Measurements from ENCODE around the gene ZNF862.

ZNF862 gene

DNA sequence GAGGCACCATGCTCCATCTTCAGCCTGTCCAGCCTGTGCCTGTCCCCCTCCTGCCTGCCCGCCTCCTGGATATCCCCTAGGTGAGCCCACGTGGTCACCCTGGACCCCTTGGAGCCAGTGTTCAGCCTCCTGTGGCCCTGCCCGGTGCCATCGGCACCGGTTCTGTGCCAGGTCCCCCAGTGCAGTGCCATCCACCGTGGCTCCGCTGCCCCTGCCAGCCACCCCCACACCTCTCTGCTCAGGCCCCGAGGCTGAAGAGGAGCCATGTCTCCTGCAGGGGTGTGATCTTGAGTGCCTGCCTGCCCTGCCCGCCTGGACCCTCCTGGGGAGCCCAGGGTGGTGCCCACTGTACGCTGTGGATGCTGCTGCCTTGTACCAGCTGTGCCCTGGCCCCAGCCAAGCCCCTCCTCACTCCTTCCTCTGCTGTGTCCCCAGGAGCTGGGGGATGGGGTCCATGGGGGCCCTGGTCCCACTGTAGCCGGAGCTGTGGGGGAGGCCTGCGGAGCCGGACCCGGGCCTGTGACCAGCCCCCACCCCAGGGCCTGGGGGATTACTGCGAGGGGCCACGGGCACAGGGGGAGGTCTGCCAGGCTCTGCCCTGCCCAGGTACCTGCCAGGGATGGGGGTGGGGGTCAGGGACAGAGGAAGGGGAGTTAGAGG lies 26.2 kb upstream of the ZNF862 start:
- DNase-seq = no peak

DNA sequence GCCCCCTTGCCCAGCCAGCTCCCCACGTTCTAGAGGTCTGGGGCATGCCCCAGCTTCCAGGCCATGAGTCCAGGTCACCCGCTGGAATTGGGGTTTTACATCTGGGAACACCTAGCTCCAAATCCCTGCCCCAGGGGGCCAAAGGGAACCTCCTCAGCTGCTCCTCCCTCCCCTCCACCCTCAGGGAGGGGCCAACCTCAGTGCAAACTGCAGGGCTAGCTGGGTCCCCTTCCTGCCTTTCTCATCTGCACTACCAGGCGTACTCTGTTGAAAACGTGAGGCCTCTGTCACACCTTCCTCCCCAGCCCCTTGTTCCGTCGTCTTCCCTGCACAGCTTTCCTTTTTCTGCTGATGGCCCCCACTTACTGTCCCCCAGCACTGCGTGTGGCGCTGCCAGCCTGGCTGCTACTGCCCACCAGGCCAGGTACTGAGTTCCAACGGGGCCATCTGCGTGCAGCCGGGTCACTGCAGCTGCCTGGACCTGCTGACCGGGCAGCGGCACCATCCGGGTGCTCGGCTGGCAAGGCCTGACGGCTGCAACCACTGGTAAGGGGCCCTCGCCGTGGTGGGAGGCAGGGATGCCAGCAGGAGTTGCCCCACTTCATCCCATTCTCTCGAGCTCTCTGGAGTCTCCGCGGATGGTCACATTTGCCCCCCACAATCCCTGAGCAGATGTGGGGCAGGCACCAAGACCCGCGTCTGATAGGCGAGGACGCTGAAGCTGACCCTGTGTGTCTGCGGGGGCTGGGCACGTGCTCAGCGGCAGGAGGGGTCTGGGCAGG lies 24.7 kb upstream of the ZNF862 start:
- DNase-seq = no peak

DNA sequence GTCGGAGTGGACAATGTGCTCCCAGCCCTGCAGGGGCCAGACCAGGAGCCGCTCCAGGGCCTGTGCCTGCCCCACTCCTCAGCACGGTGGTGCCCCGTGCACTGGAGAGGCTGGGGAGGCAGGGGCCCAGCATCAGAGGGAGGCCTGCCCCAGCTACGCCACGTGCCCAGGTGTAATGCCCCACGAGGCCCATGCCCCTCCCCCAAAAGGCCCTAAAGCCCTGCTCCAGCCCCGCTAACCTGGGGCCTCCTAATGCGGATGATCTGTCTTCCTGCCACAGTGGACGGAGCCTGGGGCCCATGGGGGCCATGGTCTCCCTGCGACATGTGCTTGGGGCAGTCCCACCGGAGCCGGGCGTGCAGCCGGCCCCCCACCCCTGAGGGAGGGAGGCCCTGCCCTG lies 23.7 kb upstream of the ZNF862 start:
- no peak for DNase-seq

DNA sequence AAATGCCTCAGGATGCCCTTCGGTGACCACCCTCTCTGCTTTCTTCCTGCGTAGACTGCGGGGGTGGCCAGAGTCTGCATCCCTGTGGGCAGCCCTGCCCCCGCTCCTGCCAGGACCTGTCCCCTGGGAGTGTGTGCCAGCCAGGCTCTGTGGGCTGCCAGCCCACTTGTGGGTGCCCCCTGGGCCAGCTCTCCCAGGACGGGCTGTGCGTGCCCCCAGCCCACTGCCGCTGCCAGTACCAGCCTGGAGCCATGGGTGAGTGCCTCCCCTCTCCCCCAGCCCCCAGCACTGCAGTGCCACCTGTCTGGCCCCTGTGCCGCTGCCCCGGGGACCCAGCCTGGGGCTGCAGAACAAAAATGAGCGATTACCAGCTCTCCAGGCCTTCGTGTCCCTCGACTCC lies 23.1 kb upstream of the ZNF862 start:
- DNase-seq = no peak

DNA sequence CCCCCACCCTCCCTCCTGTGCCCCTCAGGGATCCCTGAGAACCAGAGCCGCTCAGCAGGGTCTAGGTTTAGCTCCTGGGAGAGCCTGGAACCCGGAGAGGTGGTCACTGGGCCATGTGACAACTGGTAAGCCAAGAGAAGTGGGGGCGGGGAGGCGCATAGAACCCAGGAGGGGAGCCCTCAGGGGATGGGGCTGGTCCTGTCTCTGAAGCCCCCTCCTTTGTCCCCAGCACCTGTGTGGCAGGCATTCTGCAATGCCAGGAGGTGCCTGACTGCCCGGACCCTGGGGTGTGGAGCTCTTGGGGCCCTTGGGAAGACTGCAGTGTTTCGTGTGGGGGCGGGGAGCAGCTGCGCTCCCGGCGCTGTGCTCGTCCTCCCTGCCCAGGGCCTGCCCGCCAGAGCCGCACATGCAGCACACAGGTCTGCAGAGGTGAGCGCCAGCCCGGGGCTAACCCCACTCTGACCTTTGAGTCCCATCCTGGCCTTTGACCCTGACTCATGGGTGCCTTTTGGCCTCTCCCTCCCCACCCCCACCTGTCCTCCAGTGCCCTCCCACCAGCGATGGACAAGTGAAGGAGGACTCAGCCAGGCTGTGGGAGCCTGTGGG lies 22.4 kb upstream of the ZNF862 start:
- DNase-seq = no peak

DNA sequence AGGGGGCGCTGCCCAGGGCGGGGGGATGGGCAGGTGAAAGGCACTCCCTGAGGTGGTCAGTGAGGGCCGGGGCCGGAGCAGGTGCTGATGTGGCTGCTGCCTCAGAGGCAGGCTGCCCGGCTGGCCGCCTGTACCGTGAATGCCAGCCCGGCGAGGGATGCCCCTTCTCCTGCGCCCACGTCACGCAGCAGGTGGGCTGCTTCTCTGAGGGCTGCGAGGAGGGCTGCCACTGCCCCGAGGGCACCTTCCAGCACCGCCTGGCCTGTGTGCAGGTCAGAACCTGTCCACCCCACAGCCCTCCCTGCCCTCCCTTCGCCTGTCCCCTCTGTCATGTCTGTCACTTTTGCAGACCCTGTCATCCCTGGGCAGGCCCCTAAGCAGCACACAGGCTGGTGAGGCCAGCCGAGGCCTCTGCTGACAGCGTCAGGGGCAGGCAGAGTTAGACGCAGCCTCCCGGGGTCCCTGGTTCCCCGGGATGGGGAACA lies 21.9 kb upstream of the ZNF862 start:
- DNase-seq = no peak

DNA sequence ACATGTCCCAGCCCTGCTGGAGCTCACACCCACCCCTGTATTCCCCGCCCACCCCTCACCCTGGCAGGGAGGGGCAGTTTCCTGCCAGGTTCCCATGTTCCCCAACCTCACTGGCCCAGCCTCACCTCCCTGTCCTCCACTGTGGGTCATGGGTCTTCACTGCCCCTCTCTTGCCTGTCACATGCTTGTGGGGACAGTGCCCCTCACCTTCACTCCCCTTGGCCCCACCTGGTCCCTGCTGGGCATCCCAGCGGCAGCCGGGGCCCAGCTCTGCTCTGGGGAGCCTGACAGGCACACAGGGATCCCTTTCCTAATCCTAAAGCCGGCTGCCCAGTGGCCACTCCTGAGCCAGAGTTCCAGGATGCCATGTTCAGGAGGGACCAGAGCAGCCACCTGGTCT lies 21.4 kb upstream of the ZNF862 start:
- DNase-seq = no peak

DNA sequence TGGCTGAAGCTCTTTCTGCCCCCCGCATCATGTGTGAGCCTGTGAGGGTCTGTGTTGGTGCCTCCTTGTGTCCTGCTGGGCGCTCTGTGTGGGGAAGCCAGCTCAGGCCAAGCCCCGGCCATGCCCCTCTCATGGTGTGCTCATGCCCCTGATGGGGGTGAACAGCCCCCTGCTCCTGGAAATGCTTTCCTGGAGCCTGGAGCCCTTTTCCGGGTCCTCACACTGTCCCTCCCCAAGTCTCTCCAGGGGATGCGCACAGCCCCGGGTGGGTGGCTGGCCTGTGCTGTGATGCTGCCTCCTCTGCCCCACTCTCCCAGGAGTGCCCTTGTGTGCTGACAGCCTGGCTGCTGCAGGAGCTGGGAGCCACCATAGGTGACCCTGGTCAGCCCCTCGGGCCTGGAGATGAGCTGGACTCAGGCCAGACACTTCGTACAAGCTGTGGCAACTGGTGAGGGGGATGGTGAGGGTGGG lies 20.8 kb upstream of the ZNF862 start:
- no peak for DNase-seq

DNA sequence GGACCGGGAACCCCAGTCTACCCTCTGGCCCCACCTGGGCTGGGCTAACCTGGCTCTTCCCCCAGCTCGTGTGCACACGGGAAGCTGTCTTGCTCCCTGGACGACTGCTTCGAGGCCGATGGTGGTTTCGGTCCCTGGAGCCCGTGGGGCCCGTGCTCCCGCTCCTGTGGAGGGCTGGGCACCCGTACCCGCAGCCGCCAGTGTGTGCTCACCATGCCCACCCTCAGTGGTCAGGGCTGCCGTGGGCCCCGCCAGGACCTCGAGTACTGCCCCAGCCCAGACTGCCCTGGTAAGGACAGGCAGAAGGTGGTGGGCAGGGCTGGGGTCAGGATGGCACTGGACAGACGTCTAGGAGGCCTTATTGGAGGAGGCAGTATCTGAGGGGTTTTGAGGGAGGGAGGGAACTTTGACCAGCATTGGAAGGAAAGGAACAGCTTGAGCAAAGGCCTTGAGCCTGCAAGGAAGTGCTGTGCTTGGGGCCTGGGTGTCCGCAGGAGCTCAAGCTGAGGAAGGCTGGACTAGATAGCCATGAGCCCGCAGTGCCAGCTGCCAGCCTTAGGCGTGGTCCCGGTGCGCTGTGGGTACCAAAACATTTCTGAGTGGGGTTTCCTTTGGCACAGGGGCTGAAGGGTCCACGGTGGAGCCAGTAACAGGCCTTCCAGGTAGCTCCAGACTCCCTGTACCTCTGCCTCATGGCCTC lies 20.2 kb upstream of the ZNF862 start:
- DNase-seq = no peak

DNA sequence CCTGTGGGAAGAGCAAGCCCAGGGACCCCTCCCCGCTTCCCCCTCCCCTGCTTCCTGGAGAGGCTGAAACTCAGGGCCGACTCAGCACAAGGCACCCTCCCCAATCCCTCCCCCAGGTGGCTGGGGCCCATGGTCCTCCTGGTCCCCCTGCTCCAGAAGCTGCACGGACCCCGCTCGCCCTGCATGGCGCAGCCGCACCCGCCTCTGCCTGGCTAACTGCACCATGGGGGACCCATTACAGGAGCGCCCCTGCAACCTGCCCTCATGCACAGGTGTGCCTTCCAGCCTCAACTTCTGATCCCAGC lies 19.7 kb upstream of the ZNF862 start:
- DNase-seq = no peak

DNA sequence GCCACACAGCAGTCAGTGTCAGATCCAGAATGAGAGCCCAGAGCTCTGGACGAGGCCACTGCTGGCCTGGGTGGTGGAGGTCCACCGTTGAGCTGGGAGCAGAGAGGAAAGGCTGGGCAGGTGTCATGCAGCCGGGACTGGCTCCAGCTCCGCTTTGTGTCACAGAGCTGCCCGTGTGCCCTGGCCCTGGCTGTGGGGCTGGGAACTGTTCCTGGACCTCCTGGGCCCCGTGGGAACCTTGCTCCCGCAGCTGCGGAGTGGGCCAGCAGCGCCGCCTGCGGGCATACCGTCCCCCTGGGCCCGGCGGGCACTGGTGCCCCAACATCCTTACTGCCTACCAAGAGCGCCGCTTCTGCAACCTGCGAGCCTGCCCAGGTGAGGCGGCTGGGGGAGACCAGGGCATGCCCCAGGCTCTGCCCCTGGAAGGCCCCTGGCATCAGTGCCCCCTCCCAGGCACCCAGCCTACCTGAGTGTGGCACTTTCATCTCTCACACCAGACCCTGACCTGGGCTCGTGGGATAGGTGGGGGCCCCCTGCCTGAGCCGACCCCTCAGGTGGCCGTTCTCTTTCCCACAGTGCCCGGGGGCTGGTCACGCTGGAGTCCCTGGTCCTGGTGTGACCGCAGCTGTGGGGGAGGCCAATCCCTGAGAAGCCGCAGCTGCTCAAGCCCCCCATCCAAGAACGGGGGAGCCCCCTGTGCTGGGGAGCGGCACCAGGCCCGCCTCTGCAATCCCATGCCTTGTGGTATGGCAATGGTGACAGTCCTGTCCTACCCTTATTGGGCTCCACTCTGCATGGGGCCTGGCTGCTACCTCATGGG lies 18.8 kb upstream of the ZNF862 start:
- no peak for DNase-seq

DNA sequence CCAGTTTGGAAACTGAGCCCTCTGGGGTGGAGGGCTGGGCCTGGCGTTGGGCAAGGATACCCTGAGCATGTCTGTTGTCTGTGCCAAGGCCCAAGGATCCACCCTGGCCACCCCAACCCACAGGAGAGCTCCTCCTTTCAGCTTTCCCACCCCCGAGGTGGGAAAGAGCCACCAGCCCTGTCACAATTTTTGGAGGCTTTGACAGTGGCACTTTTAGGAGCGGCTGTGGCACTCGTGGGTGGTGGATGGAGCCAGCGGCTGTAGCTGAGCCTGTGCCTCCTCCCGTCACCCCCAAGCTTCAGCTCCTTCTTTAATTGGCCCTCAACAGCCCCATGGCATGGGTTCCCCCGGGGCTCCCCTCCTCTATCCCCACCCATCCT lies 18.2 kb upstream of the ZNF862 start:
- no peak for DNase-seq

DNA sequence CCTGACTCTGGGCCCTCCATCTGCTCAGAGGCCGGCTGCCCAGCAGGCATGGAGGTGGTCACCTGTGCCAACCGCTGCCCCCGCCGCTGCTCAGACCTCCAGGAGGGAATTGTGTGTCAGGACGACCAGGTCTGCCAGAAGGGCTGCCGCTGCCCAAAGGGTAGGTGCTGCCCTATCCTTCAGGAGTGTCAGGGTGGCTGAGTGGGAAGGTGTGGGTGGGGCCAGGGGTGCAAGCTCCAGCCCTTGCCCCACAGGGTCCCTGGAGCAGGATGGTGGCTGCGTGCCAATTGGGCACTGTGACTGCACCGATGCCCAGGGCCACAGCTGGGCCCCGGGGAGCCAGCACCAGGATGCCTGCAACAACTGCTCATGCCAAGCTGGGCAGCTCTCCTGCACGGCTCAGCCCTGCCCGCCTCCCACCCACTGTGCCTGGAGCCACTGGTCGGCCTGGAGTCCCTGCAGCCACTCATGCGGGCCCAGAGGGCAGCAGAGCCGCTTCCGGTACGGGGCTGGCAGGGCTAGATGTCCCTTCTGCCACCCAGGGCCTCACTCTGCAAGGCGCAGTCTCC lies 17.5 kb upstream of the ZNF862 start:
- DNase-seq = no peak

DNA sequence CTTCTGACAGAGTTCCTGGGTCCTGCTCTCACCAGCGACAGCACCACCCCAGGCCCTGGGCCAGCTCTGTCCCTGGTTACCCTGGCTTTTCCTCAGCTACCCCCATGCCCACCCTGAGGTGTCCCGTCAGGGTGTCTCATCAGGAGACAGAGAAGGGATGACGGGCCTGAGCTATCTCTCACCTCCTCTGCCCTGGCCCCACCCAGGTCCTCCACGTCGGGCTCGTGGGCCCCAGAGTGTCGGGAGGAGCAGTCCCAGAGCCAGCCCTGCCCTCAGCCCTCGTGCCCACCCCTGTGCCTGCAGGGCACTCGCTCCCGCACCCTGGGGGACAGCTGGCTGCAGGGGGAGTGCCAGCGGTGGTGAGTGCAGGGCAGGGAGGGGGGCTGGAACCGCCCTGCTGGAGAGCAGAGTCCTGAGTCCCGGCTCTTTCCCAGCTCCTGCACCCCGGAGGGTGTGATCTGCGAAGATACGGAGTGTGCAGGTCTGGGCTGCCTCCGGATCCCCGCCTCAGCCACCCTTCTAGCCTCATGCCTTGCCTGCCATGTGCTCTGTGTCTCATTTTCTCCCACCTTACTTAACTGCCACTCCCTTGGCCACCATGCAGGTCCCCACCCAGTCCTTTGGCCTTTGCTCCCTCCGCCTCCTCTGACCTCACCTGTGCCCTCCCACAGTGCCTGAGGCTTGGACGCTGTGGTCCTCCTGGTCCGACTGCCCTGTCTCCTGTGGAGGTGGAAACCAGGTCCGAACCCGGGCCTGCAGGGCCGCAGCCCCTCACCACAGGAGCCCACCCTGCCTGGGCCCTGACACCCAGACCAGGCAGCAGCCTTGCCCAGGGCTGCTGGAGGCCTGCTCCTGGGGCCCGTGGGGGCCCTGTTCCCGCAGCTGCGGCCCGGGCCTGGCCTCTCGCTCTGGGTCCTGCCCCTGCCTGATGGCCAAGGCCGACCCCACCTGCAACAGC lies 16.7 kb upstream of the ZNF862 start:
- DNase-seq = no peak

DNA sequence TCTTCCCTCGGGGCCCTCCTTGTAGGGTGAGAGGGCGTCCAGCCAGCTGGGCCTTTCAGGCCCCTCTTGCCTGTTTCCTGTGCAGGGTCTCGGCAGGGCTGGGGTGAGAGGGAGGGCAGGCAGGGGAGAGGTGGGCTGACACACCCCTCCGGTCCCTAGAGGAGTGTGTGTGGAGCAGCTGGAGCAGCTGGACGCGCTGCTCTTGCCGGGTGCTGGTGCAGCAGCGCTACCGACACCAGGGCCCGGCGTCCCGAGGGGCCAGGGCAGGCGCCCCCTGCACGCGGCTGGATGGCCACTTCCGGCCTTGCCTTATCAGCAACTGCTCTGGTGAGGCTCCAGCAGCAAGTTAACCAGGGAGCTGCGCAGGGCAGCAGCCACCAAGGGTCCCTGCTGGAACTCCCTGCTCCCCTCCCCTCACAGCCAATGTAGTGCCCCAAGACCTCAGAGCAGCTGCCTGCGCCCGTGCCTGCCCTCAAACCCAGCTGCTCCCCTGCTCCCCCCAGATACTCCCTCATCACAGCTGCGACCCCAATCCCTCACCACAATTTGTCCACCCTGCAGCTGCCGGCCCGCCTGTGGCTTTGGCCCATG lies 15.7 kb upstream of the ZNF862 start:
- no peak for DNase-seq

DNA sequence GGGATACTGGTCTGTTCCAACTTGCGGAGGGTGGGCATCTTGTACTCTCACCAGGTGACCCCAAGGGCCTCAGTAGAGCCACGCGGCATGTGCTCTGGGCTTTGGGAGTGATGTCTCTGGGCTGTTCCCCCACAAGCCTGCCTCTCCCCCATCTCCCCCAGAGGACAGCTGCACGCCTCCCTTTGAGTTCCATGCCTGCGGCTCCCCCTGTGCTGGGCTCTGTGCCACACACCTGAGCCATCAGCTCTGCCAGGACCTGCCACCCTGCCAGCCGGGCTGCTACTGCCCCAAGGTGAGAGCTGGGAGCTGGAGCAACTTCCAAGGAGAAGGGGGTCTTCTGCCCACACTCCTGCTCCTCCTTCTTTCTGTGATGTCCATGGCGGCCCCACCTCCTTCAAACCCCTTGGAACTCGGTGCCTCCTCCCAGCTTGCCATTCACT lies 15.0 kb upstream of the ZNF862 start:
- no peak for DNase-seq

DNA sequence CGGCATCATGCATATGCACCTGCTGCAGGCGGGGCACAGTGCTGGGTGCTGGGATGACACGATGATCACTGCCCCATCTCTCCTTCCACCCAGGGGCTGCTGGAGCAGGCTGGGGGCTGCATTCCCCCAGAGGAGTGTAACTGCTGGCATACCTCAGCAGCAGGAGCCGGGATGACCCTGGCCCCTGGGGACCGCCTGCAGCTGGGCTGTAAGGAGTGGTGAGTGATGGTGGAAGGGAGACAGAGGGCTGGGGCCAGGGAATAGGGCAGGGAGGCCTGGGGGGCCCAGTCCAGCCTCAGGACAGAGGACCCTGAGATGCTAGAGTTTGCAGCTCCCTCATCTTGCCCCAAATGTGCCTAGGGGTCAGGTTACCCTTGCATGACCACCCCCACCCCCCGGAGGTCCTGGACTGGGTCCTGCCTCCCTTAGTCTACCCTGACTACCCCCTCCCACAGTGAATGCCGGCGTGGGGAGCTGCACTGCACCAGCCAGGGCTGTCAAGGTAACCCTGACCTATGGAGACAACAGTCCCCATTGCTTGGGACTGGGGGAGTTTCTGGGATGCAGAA lies 14.5 kb upstream of the ZNF862 start:
- DNase-seq = no peak

DNA sequence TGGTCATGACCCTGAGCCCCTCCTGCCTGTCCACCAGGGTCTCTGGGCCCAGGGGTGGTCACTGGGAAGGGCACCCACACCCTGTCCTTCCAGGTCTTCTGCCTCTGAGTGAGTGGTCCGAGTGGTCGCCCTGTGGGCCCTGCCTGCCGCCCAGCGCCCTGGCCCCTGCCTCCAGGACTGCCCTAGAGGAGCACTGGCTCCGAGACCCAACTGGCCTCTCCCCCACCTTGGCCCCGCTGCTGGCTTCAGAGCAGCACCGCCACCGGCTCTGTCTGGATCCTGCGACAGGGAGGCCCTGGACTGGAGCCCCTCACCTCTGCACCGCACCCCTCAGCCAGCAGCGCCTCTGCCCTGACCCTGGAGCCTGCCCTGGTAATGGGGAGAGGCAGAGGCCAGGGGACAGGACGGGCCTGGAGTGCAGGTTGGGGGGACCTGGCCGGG lies 13.9 kb upstream of the ZNF862 start:
- DNase-seq = no peak

DNA sequence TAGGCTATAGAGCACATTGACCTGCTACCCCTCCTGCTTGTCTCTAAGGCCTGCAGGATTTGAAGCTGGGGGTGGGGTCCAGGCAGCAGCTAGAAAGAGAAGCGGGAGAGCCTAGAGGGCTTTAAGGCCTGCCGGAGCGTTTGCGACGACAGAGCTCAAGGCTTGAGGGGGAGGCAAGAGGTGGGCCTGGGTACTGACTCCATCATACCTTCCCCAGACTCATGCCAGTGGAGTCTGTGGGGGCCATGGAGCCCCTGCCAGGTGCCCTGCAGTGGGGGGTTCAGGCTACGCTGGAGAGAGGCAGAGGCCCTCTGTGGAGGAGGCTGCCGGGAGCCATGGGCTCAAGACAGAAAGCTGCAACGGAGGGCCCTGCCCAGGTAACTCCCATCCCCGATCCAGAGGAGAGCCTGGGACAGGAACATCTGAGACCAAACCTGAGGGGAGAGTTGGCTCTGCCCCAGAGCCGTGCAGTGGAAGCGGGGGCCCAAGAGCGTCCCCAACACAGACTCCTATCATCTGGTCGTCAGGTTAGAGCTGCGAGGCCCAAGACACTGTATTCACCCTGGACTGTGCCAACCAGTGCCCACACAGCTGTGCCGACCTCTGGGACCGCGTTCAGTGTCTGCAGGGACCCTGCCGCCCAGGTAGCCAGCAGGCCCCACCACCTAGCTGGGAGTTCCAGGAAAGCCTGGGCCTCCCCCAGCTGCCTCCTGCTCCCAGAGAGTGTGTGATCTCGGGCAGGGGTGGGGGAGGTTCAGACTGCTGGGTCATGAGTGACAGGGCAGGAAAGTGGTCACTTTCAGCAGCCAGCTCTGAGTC lies 13.2 kb upstream of the ZNF862 start:
- DNase-seq = no peak

Measured in hippocampal formation (tissue), 2 donors.